DOHH2 (cell line): Measurements from ENCODE around the gene SCLY.

ENCODE experiments used
- H3F3A ChIP-seq: fragments of 200-600 bp; sonication (generic), shearing (Covaris generic); 2 replicates; pipeline ENCODE4 v1.6.0; 2016; ENCODE audit warnings: antibody characterized with exemption, mild to moderate bottlenecking; ENCODE audit not compliant: control insufficient read depth, insufficient read depth
- H3K27ac ChIP-seq: fragments of 200-600 bp; sonication (generic); 2 replicates; pipeline ENCODE4 v1.5.1; 2014; ENCODE audit warnings: low read depth, mild to moderate bottlenecking, low read length, moderate library complexity
- H3K27me3 ChIP-seq: fragments of 200-600 bp; sonication (generic); 2 replicates; pipeline ENCODE4 v1.6.1; 2014; ENCODE audit warnings: mild to moderate bottlenecking, low read length, mixed read lengths; ENCODE audit not compliant: control insufficient read depth
- H3K36me3 ChIP-seq: fragments of 200-600 bp; sonication (generic); 2 replicates; pipeline ENCODE4 v1.6.1; 2014; ENCODE audit warnings: mild to moderate bottlenecking, low read length, moderate library complexity, mixed read lengths; ENCODE audit not compliant: control insufficient read depth
- H3K4me1 ChIP-seq: fragments of 200-600 bp; sonication (generic); 2 replicates; pipeline ENCODE4 v1.6.1; 2014; ENCODE audit warnings: mild to moderate bottlenecking, low read length, mixed read lengths; ENCODE audit not compliant: control insufficient read depth
- H3K4me2 ChIP-seq: fragments of 200-600 bp; sonication (generic); 2 replicates; pipeline ENCODE4 v1.6.0; 2014; ENCODE audit warnings: mild to moderate bottlenecking, low read length, moderate library complexity
- H3K4me3 ChIP-seq: fragments of 200-600 bp; sonication (generic); 2 replicates; pipeline ENCODE4 v1.5.1; 2014; ENCODE audit warnings: mild to moderate bottlenecking, low read length, mixed read lengths
- H3K79me2 ChIP-seq: fragments of 200-600 bp; sonication (generic); 2 replicates; pipeline ENCODE4 v1.6.1; 2014; ENCODE audit warnings: mild to moderate bottlenecking, low read length, mixed read lengths; ENCODE audit not compliant: control insufficient read depth
- H3K9me2 ChIP-seq: fragments of 200-600 bp; sonication (generic); replicated peaks from 2 replicates; pipeline ENCODE4 v1.6.1; 2014; ENCODE audit warnings: mild to moderate bottlenecking, low read length, mixed read lengths; ENCODE audit not compliant: control insufficient read depth
- H3K9me3 ChIP-seq: fragments of 200-600 bp; sonication (generic); 2 replicates; pipeline ENCODE4 v1.6.1; 2014; ENCODE audit warnings: antibody characterized with exemption, low read length, mixed read lengths; ENCODE audit not compliant: control insufficient read depth, insufficient read depth
- H4K20me1 ChIP-seq: fragments of 200-600 bp; sonication (generic); 2 replicates; pipeline ENCODE4 v1.6.0; 2014; ENCODE audit warnings: low read depth, mild to moderate bottlenecking, antibody characterized with exemption, low read length, moderate library complexity; ENCODE audit not compliant: control insufficient read depth, insufficient read depth
- CTCF ChIP-seq: fragments of 200-600 bp; sonication (generic); IDR thresholded peaks from one replicate; pipeline ENCODE4 v1.5.1; 2014; ENCODE audit warnings: antibody characterized with exemption, mild to moderate bottlenecking, low read depth, low read length; ENCODE audit not compliant: poor library complexity, severe bottlenecking
- EZH2phosphoT487 ChIP-seq: fragments of 200-600 bp; sonication (generic); IDR thresholded peaks from 2 replicates; pipeline ENCODE4 v1.6.1; 2017; ENCODE audit warnings: borderline replicate concordance, mild to moderate bottlenecking, antibody characterized with exemption, low read length, moderate library complexity, mixed read lengths

Gene SCLY

DNA sequence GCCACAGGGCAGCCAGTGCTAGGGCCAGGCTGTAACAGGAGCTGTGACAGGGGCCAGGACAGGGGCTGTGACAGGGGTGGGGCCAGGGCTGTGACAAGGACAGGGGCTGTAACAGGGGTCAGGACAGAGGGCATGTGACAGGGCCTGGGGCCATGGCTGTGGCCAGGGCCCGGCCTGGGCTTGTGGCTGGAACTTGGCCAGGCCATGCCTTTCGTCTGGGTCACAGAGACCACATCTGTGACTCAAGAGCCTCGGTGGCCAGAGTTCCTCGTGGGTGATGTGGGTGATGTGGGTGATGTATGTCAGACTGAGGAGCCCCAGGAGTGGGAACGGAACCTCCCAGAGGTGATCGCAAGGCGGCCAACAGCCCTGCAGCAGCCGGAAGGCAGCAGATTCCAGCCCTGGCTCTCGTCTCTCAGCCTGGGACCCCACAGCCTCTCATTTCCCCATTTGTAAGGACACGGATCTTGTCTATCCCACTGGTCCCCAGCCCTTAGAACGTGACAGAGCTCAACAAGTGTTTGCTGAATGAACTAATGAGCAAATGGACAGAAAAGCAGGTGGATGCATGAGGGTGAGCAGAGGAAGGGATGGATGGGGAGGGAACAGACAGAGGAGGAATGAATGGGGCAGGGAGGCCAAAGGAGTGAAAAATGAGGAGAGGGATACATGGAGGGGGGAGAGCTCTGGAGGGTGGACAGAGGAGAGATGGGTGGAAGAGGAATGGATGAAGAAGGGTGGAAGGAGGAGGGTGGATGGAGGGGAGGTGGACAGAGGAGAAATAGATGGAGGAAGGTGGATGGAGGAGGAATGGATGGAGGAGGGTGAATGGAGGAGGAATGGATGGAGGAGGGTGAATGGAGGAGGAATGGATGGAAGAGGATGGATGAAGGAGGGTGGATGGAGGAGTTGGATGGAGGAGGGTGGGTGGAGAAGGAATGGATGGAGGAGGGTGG is 56.7 kb downstream of the SCLY start:
- H3F3A ChIP-seq, result no peaks in the 10 kb centered on the region
- H3K27me3 ChIP-seq, result peaks cover 22% of the 10 kb centered on the region
- 0 out of 2 replicates have a peak, but pooled peaks cover 5% of the 10 kb centered on the region for H3K9me3 ChIP-seq
- peaks cover 4% of the 10 kb centered on the region; the same call in 1 of the 2 replicates for H3K4me1 ChIP-seq
- no peaks in the 10 kb centered on the region for H3K79me2 ChIP-seq
- no peak for TF ChIP-seq CTCF
- no peak for TF ChIP-seq EZH2phosphoT487
- no peak overlapping the region for H3K4me3 ChIP-seq
- no peak overlapping the region for H3K27ac ChIP-seq
- no peaks in the 10 kb centered on the region for H4K20me1 ChIP-seq
- no peak overlapping the region for H3K4me2 ChIP-seq
- H3K9me2 ChIP-seq, result no peaks in the 10 kb centered on the region
- no peaks in the 10 kb centered on the region for H3K36me3 ChIP-seq

- peaks cover 22% of the 10 kb centered on the region for H3K27me3 ChIP-seq
- no peaks in the 10 kb centered on the region for H3F3A ChIP-seq
- peaks cover 4% of the 10 kb centered on the region; the same call in 1 of the 2 replicates for H3K4me1 ChIP-seq
- H3K27ac ChIP-seq, result no peak overlapping the region
- no peak overlapping the region for H3K4me2 ChIP-seq
- H4K20me1 ChIP-seq, result no peaks in the 10 kb centered on the region
- H3K4me3 ChIP-seq, result no peak overlapping the region
- no peaks in the 10 kb centered on the region for H3K9me2 ChIP-seq
- H3K36me3 ChIP-seq, result no peaks in the 10 kb centered on the region
- TF ChIP-seq EZH2phosphoT487, result no peak
- TF ChIP-seq CTCF, result no peak
- H3K79me2 ChIP-seq, result no peaks in the 10 kb centered on the region
- no peaks in the 10 kb centered on the region for H3K9me3 ChIP-seq
Measured at GRCh38 chr2:238119756-238120462, 59.1 kb downstream of the SCLY start.

DNA sequence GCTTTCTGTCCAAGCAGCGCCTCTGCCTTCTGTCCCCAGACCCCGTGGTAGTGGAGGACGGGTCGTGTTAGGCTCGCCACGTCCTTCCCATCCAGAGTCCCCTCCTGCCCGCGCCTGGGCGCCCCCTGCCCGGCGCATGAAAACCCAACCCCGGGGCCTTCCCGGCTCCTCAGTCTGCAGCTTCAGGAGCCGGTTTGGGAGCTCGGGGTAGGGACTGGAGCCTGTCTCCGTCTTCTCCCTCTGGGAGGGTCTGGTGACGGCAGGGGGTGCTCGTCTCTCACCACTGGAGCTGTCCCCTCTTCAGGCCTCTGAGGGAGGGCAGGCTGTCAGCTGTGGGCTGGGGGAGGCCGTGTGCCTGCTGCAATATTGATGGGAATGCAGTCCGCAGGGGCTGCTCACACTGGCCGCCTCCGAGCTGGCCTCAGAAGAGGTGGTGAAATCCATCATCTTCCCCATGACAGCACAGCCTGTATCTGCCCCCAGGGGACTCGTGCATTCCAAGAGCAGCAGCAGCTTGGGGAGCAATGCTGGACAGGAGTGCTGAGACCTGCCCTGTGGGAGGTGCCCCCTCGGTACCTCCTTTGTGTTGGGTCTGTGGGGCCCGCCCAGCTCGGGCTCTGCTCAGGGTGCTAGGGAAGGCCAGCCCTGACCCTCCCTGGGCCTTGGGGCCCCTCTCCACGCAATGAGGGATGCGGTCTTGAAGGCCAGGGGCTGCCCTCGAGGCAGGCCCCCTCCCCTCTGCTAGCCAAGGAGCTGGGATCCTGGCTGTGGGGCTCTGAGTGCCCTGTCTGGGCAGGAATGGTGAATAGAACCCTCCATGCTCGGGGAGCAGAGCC is 59.9 kb downstream of the SCLY start:
- Histone ChIP-seq H3K9me2 (no peaks in the 10 kb centered on the region), H3K79me2 (no peaks in the 10 kb centered on the region), H3K27ac (no peak overlapping the region), H3K27me3 (peaks cover 22% of the 10 kb centered on the region), H3K9me3 (no peaks in the 10 kb centered on the region), H3F3A (no peaks in the 10 kb centered on the region), H3K4me1 (peaks cover 4% of the 10 kb centered on the region; the same call in 1 of the 2 replicates), H4K20me1 (no peaks in the 10 kb centered on the region), H3K4me3 (no peak overlapping the region), H3K36me3 (no peaks in the 10 kb centered on the region), H3K4me2 (no peak overlapping the region)
- TF ChIP-seq CTCF, result no peak
- no peak for TF ChIP-seq EZH2phosphoT487
